Peyer's patch (tissue), 4 donors: ENCODE results near the gene TBX21. TPM values are rescaled to one million over a fixed set of nuclear protein-coding genes. Genes with fewer than 3 reads are reported as not detected.

Source experiments
- DNase-seq, 3 donors: peaks; one replicate each; pipeline ENCODE4 v3.0.0-alpha.2; 2017 to 2019
- H3K27ac ChIP-seq, 4 donors: fragments of 200-600 bp; sonication (generic); one replicate each; pipeline ENCODE4 v1.5.1; 2016 to 2019
- H3K27me3 ChIP-seq, 2 donors: fragments of 200-600 bp; sonication (generic); one replicate each; pipeline ENCODE4 v1.5.1; 2019
- H3K36me3 ChIP-seq, 3 donors: fragments of 200-600 bp; sonication (generic); one replicate each; pipeline ENCODE4 v1.5.1; 2016 to 2019
- H3K4me1 ChIP-seq, 4 donors: fragments of 200-600 bp; sonication (generic); one replicate each; pipeline ENCODE4 v1.5.1; 2016 to 2019
- H3K4me3 ChIP-seq, 4 donors: fragments of 200-600 bp; sonication (generic); 1 replicate in 3 of 4; 2 replicates in 1 of 4; pipeline ENCODE4 v1.5.1; 2016 to 2019; ENCODE audit warnings: mild to moderate bottlenecking in 1 of 4
- H3K9me3 ChIP-seq, 4 donors: fragments of 200-600 bp; sonication (generic); one replicate each; pipeline ENCODE4 v1.5.1; 2016 to 2019; ENCODE audit warnings: mild to moderate bottlenecking in 1 of 4
- POLR2A ChIP-seq, 2 donors: fragments of 450-650 bp; IDR thresholded peaks; one replicate each; pipeline ENCODE4 v1.5.1; 2017; ENCODE audit warnings: antibody characterized with exemption in 2 of 2, mild to moderate bottlenecking in 2 of 2, moderate library complexity in 2 of 2
- total RNA-seq, 4 donors: library from RNA; depleted of rRNA; stranded (reverse); fragments of >200 nt; gene quantifications; one replicate each; pipeline ENCODE4 v1.1.0, GENCODE V29; 2016
- TF ChIP-seq, protein P1 (sequence below), 6 experiments: fragments of 450-650 bp in 4 of 6; fragments of 200-600 bp in 2 of 6; sonication (generic) in 1 of 6; IDR thresholded peaks; one replicate each; pipeline ENCODE4 v1.5.1; 2017 to 2019; ENCODE audit warnings: antibody characterized with exemption in 6 of 6, mild to moderate bottlenecking in 3 of 6, moderate library complexity in 1 of 6

Gene TBX21
- total RNA-seq, 4 donors from 2014 or later, result 0.53 to 0.85 (median 0.67) TPM; not detected in 1

DNA sequence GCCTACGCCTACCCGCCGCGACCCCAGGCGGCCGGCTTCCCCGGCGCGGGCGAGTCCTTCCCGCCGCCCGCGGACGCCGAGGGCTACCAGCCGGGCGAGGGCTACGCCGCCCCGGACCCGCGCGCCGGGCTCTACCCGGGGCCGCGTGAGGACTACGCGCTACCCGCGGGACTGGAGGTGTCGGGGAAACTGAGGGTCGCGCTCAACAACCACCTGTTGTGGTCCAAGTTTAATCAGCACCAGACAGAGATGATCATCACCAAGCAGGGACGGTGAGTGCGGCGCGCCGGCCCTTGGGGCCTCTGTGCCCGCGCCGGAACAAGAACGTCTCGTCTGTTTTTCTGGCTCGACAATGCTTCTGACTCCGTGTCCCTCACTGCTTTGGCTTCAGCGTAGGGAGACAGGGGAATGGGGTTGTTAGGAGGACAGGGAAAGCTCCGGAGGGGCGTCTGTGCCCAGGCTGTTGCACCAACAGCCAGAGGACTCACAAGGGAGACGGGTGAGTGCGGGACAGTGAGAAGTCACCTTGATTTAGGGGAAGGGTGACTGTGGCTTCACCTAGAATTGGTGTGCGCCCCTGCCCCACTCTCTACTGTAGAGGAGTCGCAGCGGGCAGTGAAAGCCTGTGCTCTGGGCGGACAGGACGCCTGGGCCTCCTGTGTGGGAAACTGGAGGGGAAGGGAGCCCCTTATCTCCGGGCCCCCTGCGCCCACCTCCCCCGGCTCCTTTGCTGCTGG, 806 bp downstream of the TBX21 start:
- no peaks in the 10 kb centered on the region for H3K36me3 ChIP-seq
- DNase-seq, result peak in 2 of 3 donors; percentile 48 to 51
- peaks cover 0 to 19% (median 6%) of the 10 kb centered on the region in 4 donors for H3K4me1 ChIP-seq
- TF ChIP-seq, protein P1, sequence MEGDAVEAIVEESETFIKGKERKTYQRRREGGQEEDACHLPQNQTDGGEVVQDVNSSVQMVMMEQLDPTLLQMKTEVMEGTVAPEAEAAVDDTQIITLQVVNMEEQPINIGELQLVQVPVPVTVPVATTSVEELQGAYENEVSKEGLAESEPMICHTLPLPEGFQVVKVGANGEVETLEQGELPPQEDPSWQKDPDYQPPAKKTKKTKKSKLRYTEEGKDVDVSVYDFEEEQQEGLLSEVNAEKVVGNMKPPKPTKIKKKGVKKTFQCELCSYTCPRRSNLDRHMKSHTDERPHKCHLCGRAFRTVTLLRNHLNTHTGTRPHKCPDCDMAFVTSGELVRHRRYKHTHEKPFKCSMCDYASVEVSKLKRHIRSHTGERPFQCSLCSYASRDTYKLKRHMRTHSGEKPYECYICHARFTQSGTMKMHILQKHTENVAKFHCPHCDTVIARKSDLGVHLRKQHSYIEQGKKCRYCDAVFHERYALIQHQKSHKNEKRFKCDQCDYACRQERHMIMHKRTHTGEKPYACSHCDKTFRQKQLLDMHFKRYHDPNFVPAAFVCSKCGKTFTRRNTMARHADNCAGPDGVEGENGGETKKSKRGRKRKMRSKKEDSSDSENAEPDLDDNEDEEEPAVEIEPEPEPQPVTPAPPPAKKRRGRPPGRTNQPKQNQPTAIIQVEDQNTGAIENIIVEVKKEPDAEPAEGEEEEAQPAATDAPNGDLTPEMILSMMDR (IDR thresholded peaks at IDR 0.05), result no peak
- TF ChIP-seq POLR2A (IDR thresholded peaks at IDR 0.05), result no peak
- no peaks in the 10 kb centered on the region for H3K9me3 ChIP-seq
- H3K4me3 ChIP-seq, result peak overlapping the region; percentile 53 to 76 (median 62)
- peaks cover 0 to 18% of the 10 kb centered on the region in 2 donors for H3K27me3 ChIP-seq
- peak overlapping the region; percentile 70 to 86 (median 82) for H3K27ac ChIP-seq

DNA sequence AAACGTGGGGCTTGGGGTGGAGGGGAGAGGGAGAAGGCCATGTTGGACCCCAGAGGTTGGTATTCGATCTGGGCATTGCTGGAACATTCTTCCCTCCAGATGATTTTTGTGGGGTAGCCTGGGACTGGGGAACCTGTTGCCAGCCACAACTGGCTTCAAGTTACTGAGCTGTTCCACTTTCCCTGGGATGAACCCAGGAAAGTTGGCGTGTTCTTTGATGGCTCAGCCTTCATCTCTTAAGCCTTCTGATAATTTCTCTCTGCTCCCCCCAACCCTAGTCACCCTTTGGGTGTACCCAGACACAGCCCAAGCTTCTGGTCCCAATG, 2.1 kb downstream of the TBX21 start:
- peak in 1 of 3 donors; percentile 7 for DNase-seq
- Histone ChIP-seq H3K4me3 (peak overlapping the region; percentile 53 to 76 (median 62)), H3K36me3 (no peaks in the 10 kb centered on the region), H3K4me1 (peaks cover 0 to 19% (median 6%) of the 10 kb centered on the region in 4 donors), H3K27me3 (peaks cover 0 to 18% of the 10 kb centered on the region in 2 donors), H3K9me3 (no peaks in the 10 kb centered on the region), H3K27ac (peak overlapping the region; percentile 58 to 86 (median 82))
- TF ChIP-seq, protein P1 (IDR thresholded peaks at IDR 0.05), result no peak
- no peak for TF ChIP-seq POLR2A (IDR thresholded peaks at IDR 0.05)

DNA sequence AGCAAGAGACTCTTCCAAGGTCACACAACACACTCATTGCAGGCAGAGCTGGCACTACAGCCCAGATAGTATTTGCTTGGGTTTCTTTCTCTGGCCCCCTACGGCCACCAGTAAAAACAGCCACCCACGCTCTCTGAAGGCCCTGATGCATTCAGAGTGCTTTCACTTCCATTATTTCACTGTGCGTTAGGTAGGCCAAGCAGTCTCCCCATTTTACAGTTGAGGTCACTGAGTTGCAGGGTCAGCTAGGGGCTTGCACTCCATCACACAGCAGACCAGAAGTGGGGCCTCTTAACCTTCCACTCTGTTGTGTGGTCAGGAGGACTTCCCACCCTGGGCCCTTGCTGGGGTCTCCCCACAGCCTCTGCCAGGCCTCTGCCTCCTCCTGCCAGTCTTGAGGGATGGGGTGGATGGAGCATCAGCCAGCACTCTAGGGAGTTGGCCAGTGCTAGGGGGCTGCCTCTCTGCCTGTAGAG, 2.5 kb downstream of the TBX21 start:
- Histone ChIP-seq H3K36me3 (no peaks in the 10 kb centered on the region), H3K9me3 (no peaks in the 10 kb centered on the region), H3K4me3 (peak overlapping the region in 3 of 4 donors; percentile 53 to 76 (median 62)), H3K4me1 (peaks cover 0 to 19% (median 6%) of the 10 kb centered on the region in 4 donors), H3K27me3 (peaks cover 0 to 18% of the 10 kb centered on the region in 2 donors), H3K27ac (peak overlapping the region; percentile 58 to 86 (median 82))
- TF ChIP-seq, protein P1 (IDR thresholded peaks at IDR 0.05), result no peak
- DNase-seq, result peak in 2 of 3 donors; percentile 36 to 49

- Histone ChIP-seq H3K27me3 (peaks cover 0 to 18% of the 10 kb centered on the region in 2 donors), H3K9me3 (no peaks in the 10 kb centered on the region), H3K4me1 (peaks cover 0 to 19% (median 6%) of the 10 kb centered on the region in 4 donors), H3K27ac (peak overlapping the region in 2 of 4 donors; percentile 17 to 57), H3K36me3 (no peaks in the 10 kb centered on the region), H3K4me3 (no peak overlapping the region)
- peak in 2 of 3 donors; percentile 15 to 40 for DNase-seq
- no peak for TF ChIP-seq POLR2A (IDR thresholded peaks at IDR 0.05)
- TF ChIP-seq, protein P1 (IDR thresholded peaks at IDR 0.05), result no peak
These were observed 3.8 kb downstream of the TBX21 start for GRCh38 chr17:47736501-47737495.

DNA sequence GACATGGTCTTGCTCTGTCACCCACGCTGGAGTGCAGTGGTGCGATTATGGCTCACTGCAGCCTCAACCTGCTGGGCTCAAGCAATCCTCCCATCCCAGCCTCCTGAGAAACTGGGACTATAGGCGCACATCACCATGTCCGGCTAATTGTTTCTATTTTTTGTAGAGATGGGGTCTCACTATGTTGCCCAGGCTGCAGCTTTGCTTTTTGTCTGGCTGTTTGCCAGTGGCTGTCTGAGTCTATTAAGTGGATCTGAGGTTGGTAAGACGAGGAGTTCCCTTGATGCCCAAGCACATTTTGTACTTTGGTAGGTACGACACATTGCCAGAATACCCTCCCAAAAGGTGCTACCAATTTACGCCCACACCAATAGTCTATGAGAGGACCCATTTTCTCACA, 5.1 kb downstream of the TBX21 start:
- H3K27me3 ChIP-seq, result peaks cover 0 to 16% of the 10 kb centered on the region in 2 donors
- H3K4me3 ChIP-seq, result no peak overlapping the region
- H3K27ac ChIP-seq, result no peak overlapping the region
- no peaks in the 10 kb centered on the region for H3K36me3 ChIP-seq
- peak in 2 of 3 donors; percentile 9 to 18 for DNase-seq
- peaks cover 0 to 12% (median 5%) of the 10 kb centered on the region in 4 donors for H3K4me1 ChIP-seq
- no peak for TF ChIP-seq POLR2A (IDR thresholded peaks at IDR 0.05)
- TF ChIP-seq, protein P1 (IDR thresholded peaks at IDR 0.05), result no peak
- H3K9me3 ChIP-seq, result no peaks in the 10 kb centered on the region
